CD14-positive monocyte (primary cell): ENCODE measurements around the gene DYNC2H1. TPM values are rescaled to one million over a fixed set of nuclear protein-coding genes. Genes with fewer than 3 reads are reported as not detected.

ENCODE experiments used
- DNase-seq, 3 donors: peaks; one replicate each; pipeline ENCODE4 v3.0.0-alpha.2; 2011 to 2022
- H2AFZ ChIP-seq: 2 replicates; pipeline ENCODE4 v1.6.0; 2012; ENCODE audit warnings: mild to moderate bottlenecking, low read depth, low read length, inconsistent platforms; ENCODE audit not compliant: insufficient read depth, poor library complexity, severe bottlenecking
- H3K27ac ChIP-seq, 2 donors: 1 replicate in 1 of 2; 2 replicates in 1 of 2; pipeline ENCODE4 v1.5.1; 2012 to 2013; ENCODE audit warnings: low read length in 2 of 2, control low read depth in 1 of 2, inconsistent platforms in 1 of 2, low read depth in 1 of 2, mild to moderate bottlenecking in 1 of 2
- H3K27me3 ChIP-seq, 2 donors: one replicate each; pipeline versions ENCODE4 v1.6.0 to v1.6.1; 2011 to 2013; ENCODE audit warnings: low read length in 2 of 2; ENCODE audit not compliant: control insufficient read depth in 2 of 2, insufficient read depth in 2 of 2
- H3K36me3 ChIP-seq, 2 donors: replicated peaks in 1 of 2; 1 replicate in 1 of 2; 2 replicates in 1 of 2; pipeline versions ENCODE4 v1.5.1 to v1.6.1; 2012 to 2013; ENCODE audit warnings: low read length in 2 of 2, control low read depth in 1 of 2, inconsistent platforms in 1 of 2, mild to moderate bottlenecking in 1 of 2; ENCODE audit not compliant: insufficient read depth in 2 of 2, control insufficient read depth in 1 of 2
- H3K4me1 ChIP-seq, 2 donors: 1 replicate in 1 of 2; 2 replicates in 1 of 2; pipeline versions ENCODE4 v1.5.1 to v1.6.1; 2012 to 2013; ENCODE audit warnings: low read length in 2 of 2, control low read depth in 1 of 2, inconsistent platforms in 1 of 2, mild to moderate bottlenecking in 1 of 2, moderate library complexity in 1 of 2; ENCODE audit not compliant: insufficient read depth in 2 of 2, control insufficient read depth in 1 of 2
- H3K4me2 ChIP-seq: replicated peaks from 2 replicates; pipeline ENCODE3; 2012; ENCODE audit warnings: low read length, moderate library complexity, mild to moderate bottlenecking; ENCODE audit not compliant: poor library complexity, severe bottlenecking; ENCODE audit errors: extremely low read depth
- H3K4me3 ChIP-seq, 3 experiments: fragments of 200-600 bp in 1 of 3; sonication (generic) in 1 of 3; replicated peaks in 1 of 3; 1 replicate in 2 of 3; 2 replicates in 1 of 3; pipeline ENCODE4 v1.5.1; 2011 to 2013; ENCODE audit warnings: low read length in 3 of 3, mild to moderate bottlenecking in 3 of 3, control low read depth in 2 of 3, low read depth in 2 of 3, inconsistent platforms in 1 of 3, moderate library complexity in 1 of 3
- H3K79me2 ChIP-seq: 2 replicates; pipeline ENCODE4 v1.6.0; 2012; ENCODE audit warnings: mild to moderate bottlenecking, control low read depth, inconsistent platforms, low read length, moderate library complexity; ENCODE audit not compliant: insufficient read depth
- H3K9ac ChIP-seq: 2 replicates; pipeline ENCODE4 v1.6.0; 2017; ENCODE audit warnings: low read length, mild to moderate bottlenecking; ENCODE audit not compliant: insufficient read depth, poor library complexity, severe bottlenecking
- H3K9me3 ChIP-seq, 2 donors: replicated peaks in 1 of 2; 1 replicate in 1 of 2; 2 replicates in 1 of 2; pipeline versions ENCODE4 v1.5.1 to v1.6.1; 2012 to 2013; ENCODE audit warnings: low read length in 2 of 2, control low read depth in 1 of 2; ENCODE audit not compliant: control insufficient read depth in 1 of 2, insufficient read depth in 1 of 2
- H4K20me1 ChIP-seq: 2 replicates; pipeline ENCODE4 v1.6.0; 2012; ENCODE audit warnings: mild to moderate bottlenecking, low read length, control low read depth, moderate library complexity; ENCODE audit not compliant: insufficient read depth
- H3K27ac Mint-ChIP-seq, 7 donors: one replicate each; pipeline ENCODE4 v1.8.0; 2020; ENCODE audit warnings: mild to moderate bottlenecking in 7 of 7, mixed read lengths in 7 of 7, moderate library complexity in 6 of 7, inconsistent platforms in 2 of 7
- H3K27me3 Mint-ChIP-seq, 3 donors: one replicate each; pipeline ENCODE4 v1.8.0; 2021 to 2022; ENCODE audit warnings: low read depth in 3 of 3, mild to moderate bottlenecking in 3 of 3, mixed read lengths in 3 of 3, moderate library complexity in 3 of 3, inconsistent platforms in 1 of 3
- H3K36me3 Mint-ChIP-seq, 2 donors: one replicate each; pipeline ENCODE4 v1.8.0; 2020; ENCODE audit warnings: mixed read lengths in 2 of 2, inconsistent platforms in 1 of 2, mild to moderate bottlenecking in 1 of 2
- H3K4me1 Mint-ChIP-seq: one replicate; pipeline ENCODE4 v1.8.0; 2020; ENCODE audit warnings: mild to moderate bottlenecking, mixed read lengths
- H3K4me3 Mint-ChIP-seq, 2 donors: one replicate each; pipeline ENCODE4 v1.8.0; 2020; ENCODE audit warnings: mild to moderate bottlenecking in 2 of 2, mixed read lengths in 2 of 2, moderate library complexity in 1 of 2
- H3K9me3 Mint-ChIP-seq, 7 donors: one replicate each; pipeline ENCODE4 v1.8.0; 2020 to 2022; ENCODE audit warnings: mixed read lengths in 7 of 7, mild to moderate bottlenecking in 6 of 7, moderate library complexity in 6 of 7, inconsistent platforms in 2 of 7
- WGBS: methylation state at CpG from one replicate; pipeline ENCODE4 v1.1.5; 2013; ENCODE audit warnings: missing lambda C conversion rate; ENCODE audit not compliant: insufficient coverage; 5-methylcytosine and 5-hydroxymethylcytosine counted together
- intact Hi-C, 2 donors: fragments of 100-400 bp; cut with micrococcal nuclease; formaldehyde crosslinking; loops; one replicate each; pipeline versions ENCODE4 v1.15.0 to v1.15.1; 2023
- polyA plus RNA-seq, 3 donors: library from polyadenylated mRNA; depleted of rRNA in 1 of 3; unstranded in 2 of 3; stranded (reverse) in 1 of 3; fragments of 300-500 nt in 2 of 3; fragments of >200 nt in 1 of 3; fragmentation: Illumina TruSeq in 2 of 3; gene quantifications; 1 replicate in 2 of 3; 2 replicates in 1 of 3; pipeline ENCODE4 v1.2.3, GENCODE V29; 2012 to 2021
- TF ChIP-seq, protein P1 (sequence below): fragments of 200-600 bp; IDR thresholded peaks from one replicate; pipeline ENCODE4 v1.8.0; 2022; ENCODE audit warnings: antibody characterized with exemption, mild to moderate bottlenecking

DYNC2H1 gene
- polyA plus RNA-seq, 3 donors: 0.10 to 1.5 (median 0.36) TPM

DNA sequence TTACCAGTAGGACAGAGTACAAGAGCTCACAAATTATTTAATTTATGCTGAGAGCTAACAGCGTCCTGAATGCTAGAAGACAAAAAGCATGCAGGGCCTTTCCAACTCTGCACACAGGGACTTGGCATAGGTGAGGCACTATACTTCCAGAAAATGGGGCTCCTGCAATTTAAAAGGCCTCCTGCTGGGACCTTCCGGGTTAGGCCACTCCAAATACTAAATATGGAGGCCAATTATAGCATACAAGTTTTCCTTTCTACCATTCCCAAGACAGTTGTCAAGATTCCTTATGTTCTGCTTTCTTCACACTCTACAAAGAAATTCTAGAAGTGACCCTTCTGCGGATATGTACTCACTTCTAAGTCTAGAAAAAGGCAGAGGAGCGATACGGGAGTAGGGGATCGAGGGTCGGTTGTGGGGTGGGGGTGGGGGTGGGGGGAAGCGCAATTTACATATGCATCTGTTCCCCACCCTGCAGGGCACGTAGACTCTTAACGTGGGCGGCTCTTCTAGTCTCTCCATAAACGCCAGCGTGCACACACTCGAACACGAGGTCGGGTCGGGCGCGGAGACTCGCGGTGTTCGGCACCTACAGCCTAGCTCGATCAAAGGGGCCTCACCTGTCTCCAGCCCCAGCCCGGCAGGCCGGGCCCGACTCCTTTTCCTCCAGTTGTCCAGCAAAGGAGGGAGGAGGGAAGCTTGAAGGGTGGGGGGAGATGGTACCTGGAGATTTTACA, 18.0 kb upstream of the DYNC2H1 start:
- Mint-ChIP-seq H3K4me3 (peak overlapping the region; percentile 89 to 96), H3K4me1 (peaks cover 22% of the 10 kb centered on the region), H3K9me3 (peaks cover 0 to 8% (median 2%) of the 10 kb centered on the region in 7 donors), H3K27ac (peak overlapping the region; percentile 84 to 95 (median 93)), H3K27me3 (peaks cover 7 to 24% (median 19%) of the 10 kb centered on the region in 3 donors), H3K36me3 (peaks cover 15 to 17% of the 10 kb centered on the region in 2 donors)
- 0% methylated on average over 16 of the region's 26 CpGs for WGBS
- peak in 1 of 3 donors; percentile 12 for DNase-seq
- H4K20me1 ChIP-seq: no peaks in the 10 kb centered on the region
- TF ChIP-seq, protein P1, sequence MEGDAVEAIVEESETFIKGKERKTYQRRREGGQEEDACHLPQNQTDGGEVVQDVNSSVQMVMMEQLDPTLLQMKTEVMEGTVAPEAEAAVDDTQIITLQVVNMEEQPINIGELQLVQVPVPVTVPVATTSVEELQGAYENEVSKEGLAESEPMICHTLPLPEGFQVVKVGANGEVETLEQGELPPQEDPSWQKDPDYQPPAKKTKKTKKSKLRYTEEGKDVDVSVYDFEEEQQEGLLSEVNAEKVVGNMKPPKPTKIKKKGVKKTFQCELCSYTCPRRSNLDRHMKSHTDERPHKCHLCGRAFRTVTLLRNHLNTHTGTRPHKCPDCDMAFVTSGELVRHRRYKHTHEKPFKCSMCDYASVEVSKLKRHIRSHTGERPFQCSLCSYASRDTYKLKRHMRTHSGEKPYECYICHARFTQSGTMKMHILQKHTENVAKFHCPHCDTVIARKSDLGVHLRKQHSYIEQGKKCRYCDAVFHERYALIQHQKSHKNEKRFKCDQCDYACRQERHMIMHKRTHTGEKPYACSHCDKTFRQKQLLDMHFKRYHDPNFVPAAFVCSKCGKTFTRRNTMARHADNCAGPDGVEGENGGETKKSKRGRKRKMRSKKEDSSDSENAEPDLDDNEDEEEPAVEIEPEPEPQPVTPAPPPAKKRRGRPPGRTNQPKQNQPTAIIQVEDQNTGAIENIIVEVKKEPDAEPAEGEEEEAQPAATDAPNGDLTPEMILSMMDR: no peak
- peaks cover 0 to 15% of the 10 kb centered on the region in 2 donors for H3K36me3 ChIP-seq
- peak overlapping the region; percentile 79 for H3K4me2 ChIP-seq
- peak overlapping the region; percentile 64 to 91 (median 81) for H3K4me3 ChIP-seq
- peak overlapping the region; percentile 96 for H2AFZ ChIP-seq
- peaks cover 44% of the 10 kb centered on the region for H3K79me2 ChIP-seq
- intact Hi-C loops: no loop called here
- H3K27me3 ChIP-seq: peaks cover 22 to 36% of the 10 kb centered on the region in 2 donors
- H3K27ac ChIP-seq: peak overlapping the region; percentile 49 to 81
- peak overlapping the region; percentile 82 for H3K9ac ChIP-seq
- no peaks in the 10 kb centered on the region for H3K9me3 ChIP-seq
- H3K4me1 ChIP-seq: peaks cover 13 to 26% of the 10 kb centered on the region in 2 donors

DNA sequence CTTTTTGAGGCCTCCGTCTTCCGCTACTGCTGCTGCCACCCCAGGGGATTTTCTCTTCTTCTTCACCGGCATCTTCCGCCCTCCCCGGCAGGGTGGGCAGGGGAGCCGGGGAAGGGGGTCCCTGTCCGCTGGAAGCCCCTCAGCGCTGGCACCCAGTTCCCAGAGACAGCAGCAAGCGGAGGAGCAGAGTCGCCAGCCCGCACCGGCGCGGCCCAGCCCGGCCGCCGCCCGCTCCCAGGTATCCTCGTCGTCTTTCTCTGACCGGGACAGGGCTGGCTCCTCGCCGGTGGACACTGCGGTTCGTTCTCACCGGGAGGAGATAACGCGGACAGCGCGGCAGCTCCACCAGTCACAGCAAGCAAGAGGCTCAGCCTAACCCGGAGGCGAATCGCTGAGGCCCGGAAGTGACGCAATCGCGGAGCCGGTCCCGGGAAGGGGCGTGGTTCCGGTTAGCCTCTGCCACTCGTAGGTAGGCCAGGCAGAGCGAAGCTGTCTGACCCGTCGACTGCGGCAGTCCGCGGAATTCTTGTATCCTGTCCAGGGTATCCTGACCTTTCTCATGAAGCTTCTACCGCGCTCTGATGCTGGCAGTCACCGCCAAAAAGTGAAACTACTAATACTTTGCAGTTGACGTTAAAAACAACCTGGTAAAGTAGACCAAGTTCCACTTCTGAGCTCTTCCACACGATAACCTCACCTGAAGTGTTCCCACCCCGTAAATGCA, 17.3 kb upstream of the DYNC2H1 start, which contains the start of gene DCUN1D5:
TSS of gene DCUN1D5 (minus strand) at position 360 of the 724 bp plus-strand sequence. CDS start at position 72, 288 bp downstream.
- Mint-ChIP-seq H3K4me1 (peaks cover 19% of the 10 kb centered on the region), H3K9me3 (peaks cover 0 to 10% (median 2%) of the 10 kb centered on the region in 7 donors), H3K27me3 (peaks cover 11 to 28% (median 20%) of the 10 kb centered on the region in 3 donors), H3K36me3 (peaks cover 9 to 14% of the 10 kb centered on the region in 2 donors), H3K27ac (peak within 1 kb of the TSS; percentile 84 to 95 (median 93)), H3K4me3 (peak within 1 kb of the TSS; percentile 89 to 96)
- Histone ChIP-seq H3K4me3 (peak within 1 kb of the TSS; percentile 64 to 91 (median 81)), H3K27ac (peak within 1 kb of the TSS; percentile 49 to 81), H3K4me1 (peaks cover 13 to 26% of the 10 kb centered on the region in 2 donors), H3K36me3 (peaks cover 0 to 14% of the 10 kb centered on the region in 2 donors), H3K79me2 (peaks cover 42% of the 10 kb centered on the region), H3K9me3 (no peaks in the 10 kb centered on the region), H3K27me3 (peaks cover 25 to 37% of the 10 kb centered on the region in 2 donors), H4K20me1 (no peaks in the 10 kb centered on the region), H2AFZ (peak within 1 kb of the TSS; percentile 96), H3K4me2 (peak within 1 kb of the TSS; percentile 79), H3K9ac (peak within 1 kb of the TSS; percentile 82)
- DNase-seq: peak; percentile 94 to 98 (median 94)
- intact Hi-C loops: no loop called here
- TF ChIP-seq, protein P1: no peak
- under 1% methylated on average over 50 of the region's 54 CpGs for WGBS
